Ishikawa (cell line): Measurements from ENCODE around the gene ZNF782.

ENCODE experiments used
- CEBPB ChIP-seq: IDR thresholded peaks from 2 replicates; pipeline ENCODE4 v1.6.1; 2012
- EGR1 ChIP-seq: IDR thresholded peaks from 2 replicates; pipeline ENCODE4 v1.6.1; 2012
- EP300 ChIP-seq: IDR thresholded peaks from 2 replicates; pipeline ENCODE4 v1.6.1; 2012; ENCODE audit warnings: borderline replicate concordance
- FOXM1 ChIP-seq: IDR thresholded peaks from 2 replicates; pipeline ENCODE4 v1.6.1; 2012; ENCODE audit warnings: low read depth, borderline replicate concordance
- NFIC ChIP-seq: IDR thresholded peaks from 2 replicates; pipeline ENCODE4 v1.6.1; 2012
- RAD21 ChIP-seq: IDR thresholded peaks from 2 replicates; pipeline ENCODE4 v1.6.1; 2012; ENCODE audit warnings: low read depth
- TCF12 ChIP-seq: IDR thresholded peaks from 2 replicates; pipeline ENCODE4 v1.6.1; 2012; ENCODE audit warnings: low read depth
- YY1 ChIP-seq: IDR thresholded peaks from 2 replicates; pipeline ENCODE4 v1.6.1; 2012; ENCODE audit warnings: low read depth
- TF ChIP-seq, protein P1 (sequence below): IDR thresholded peaks from 2 replicates; pipeline ENCODE4 v1.6.1; 2012; ENCODE audit warnings: low read depth, mild to moderate bottlenecking

DNA sequence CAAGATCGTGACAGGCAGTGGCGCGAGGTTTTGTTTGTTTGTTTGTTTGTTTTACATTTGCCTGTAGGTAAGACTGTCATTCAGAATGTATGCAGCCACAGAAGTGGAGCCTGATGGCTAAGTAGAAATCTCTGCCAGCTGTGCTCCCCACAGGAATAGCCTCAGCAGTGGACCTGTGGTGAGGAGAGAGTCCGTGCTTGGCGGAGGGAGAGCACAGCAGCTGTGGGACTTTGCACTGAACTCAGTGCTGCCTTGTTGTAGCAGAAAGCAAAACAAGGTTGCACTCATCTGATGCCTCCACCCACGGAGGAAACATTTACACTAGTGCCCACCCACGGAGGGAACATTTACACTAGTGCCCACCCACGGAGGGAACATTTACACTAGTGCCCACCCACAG, 4.4 kb upstream of the ZNF782 start:
- TF ChIP-seq FOXM1, result no peak
- no peak for TF ChIP-seq CEBPB
- TF ChIP-seq, protein P1, sequence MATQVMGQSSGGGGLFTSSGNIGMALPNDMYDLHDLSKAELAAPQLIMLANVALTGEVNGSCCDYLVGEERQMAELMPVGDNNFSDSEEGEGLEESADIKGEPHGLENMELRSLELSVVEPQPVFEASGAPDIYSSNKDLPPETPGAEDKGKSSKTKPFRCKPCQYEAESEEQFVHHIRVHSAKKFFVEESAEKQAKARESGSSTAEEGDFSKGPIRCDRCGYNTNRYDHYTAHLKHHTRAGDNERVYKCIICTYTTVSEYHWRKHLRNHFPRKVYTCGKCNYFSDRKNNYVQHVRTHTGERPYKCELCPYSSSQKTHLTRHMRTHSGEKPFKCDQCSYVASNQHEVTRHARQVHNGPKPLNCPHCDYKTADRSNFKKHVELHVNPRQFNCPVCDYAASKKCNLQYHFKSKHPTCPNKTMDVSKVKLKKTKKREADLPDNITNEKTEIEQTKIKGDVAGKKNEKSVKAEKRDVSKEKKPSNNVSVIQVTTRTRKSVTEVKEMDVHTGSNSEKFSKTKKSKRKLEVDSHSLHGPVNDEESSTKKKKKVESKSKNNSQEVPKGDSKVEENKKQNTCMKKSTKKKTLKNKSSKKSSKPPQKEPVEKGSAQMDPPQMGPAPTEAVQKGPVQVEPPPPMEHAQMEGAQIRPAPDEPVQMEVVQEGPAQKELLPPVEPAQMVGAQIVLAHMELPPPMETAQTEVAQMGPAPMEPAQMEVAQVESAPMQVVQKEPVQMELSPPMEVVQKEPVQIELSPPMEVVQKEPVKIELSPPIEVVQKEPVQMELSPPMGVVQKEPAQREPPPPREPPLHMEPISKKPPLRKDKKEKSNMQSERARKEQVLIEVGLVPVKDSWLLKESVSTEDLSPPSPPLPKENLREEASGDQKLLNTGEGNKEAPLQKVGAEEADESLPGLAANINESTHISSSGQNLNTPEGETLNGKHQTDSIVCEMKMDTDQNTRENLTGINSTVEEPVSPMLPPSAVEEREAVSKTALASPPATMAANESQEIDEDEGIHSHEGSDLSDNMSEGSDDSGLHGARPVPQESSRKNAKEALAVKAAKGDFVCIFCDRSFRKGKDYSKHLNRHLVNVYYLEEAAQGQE, result no peak
- no peak for TF ChIP-seq TCF12
- no peak for TF ChIP-seq YY1
- TF ChIP-seq NFIC, result no peak
- no peak for TF ChIP-seq RAD21
- no peak for TF ChIP-seq EGR1
- TF ChIP-seq EP300, result no peak
